ENCODE data around the gene RBM20. TPM values are rescaled to one million over a fixed set of nuclear protein-coding genes. Genes with fewer than 3 reads are reported as not detected.

RBM20 gene
- total and polyA plus RNA-seq, 2 experiments from 2014 or later, result 3.7 to 4.0 TPM

DNA sequence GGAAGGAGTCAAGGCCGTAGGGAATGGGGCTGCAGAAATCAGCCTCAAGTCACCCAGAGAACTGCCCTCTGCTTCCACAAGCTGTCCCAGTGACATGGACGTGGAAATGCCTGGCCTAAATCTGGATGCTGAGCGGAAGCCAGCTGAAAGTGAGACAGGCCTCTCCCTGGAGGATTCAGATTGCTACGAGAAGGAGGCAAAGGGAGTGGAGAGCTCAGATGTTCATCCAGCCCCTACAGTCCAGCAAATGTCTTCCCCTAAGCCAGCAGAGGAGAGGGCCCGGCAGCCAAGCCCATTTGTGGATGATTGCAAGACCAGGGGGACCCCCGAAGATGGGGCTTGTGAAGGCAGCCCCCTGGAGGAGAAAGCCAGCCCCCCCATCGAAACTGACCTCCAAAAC lies 177.4 kb downstream of the RBM20 start:
- no peak overlapping the region for H3K4me3 ChIP-seq
- no peak overlapping the region for H2AFZ ChIP-seq
- no peaks in the 10 kb centered on the region for H3K27me3 ChIP-seq
- 73% methylated on average over 7 of the region's 7 CpGs for WGBS (ENCODE audit: low lambda C conversion rate, missing lambda C conversion rate)
- no peaks in the 10 kb centered on the region for H3K9me2 ChIP-seq (replicated peaks; ENCODE audit: insufficient read depth)
- H4K20me1 ChIP-seq (ENCODE audit: insufficient read depth, poor library complexity, severe bottlenecking), result no peaks in the 10 kb centered on the region
- H3K4me2 ChIP-seq, result peak overlapping the region; percentile 61
- H3K36me3 ChIP-seq (replicated peaks; ENCODE audit: insufficient read depth, low read depth), result no peaks in the 10 kb centered on the region
- H3K79me2 ChIP-seq, result no peaks in the 10 kb centered on the region
- H3K27ac ChIP-seq, result peak overlapping the region; percentile 84
- no peak for DNase-seq (ENCODE audit: low spot score)
- TF ChIP-seq EZH2 (IDR thresholded peaks at IDR 0.05; ENCODE audit: borderline replicate concordance) (no peak), EZH2phosphoT487 (IDR thresholded peaks at IDR 0.05; ENCODE audit: low read depth, severe bottlenecking, unreplicated experiment) (no peak), CTCF (IDR thresholded peaks at IDR 0.05; ENCODE audit: poor library complexity) (no peak)
- H3K9me3 ChIP-seq (ENCODE audit: low read depth), result no peaks in the 10 kb centered on the region
- H3K4me1 ChIP-seq (ENCODE audit: insufficient read depth), result peaks cover 80% of the 10 kb centered on the region

DNA sequence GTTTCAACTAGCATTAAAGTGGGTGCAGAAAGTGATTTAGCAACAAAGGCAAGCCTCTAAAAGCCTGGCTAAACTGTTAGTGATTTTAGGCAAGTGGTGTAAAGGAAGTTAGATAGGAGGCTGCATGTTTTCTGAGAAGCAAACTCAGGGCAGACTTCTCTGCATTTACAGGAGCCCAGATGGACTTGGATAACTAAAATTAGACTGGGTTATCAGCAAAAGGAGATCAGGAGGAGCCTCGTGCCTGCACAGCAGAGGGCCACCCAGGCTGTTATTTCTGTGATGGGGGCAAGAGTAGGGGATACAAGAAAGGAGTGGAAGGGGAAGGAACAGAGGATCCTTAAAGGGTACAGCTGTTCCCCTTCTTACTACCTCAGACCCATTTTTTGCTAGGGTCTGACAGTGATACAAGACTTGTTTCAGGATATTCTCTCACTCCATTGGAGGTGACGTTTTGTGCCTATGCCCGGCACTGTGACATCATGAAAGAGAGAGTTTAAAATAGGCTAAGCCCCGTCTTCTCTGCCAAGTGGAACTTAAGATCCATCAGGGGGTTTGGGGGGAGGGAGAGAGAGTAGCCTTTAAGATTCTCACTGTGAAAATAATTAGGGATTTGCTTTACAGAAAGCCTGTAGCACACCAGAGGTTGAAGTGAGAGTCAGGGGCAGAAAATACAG lies 178.0 kb downstream of the RBM20 start:
- Histone ChIP-seq H3K4me3 (no peak overlapping the region), H3K9me3 (ENCODE audit: low read depth) (no peaks in the 10 kb centered on the region), H2AFZ (no peak overlapping the region), H3K27me3 (no peaks in the 10 kb centered on the region), H3K79me2 (no peaks in the 10 kb centered on the region), H3K4me2 (peak overlapping the region; percentile 61), H3K4me1 (ENCODE audit: insufficient read depth) (peaks cover 81% of the 10 kb centered on the region), H3K36me3 (replicated peaks; ENCODE audit: insufficient read depth, low read depth) (no peaks in the 10 kb centered on the region), H4K20me1 (ENCODE audit: insufficient read depth, poor library complexity, severe bottlenecking) (no peaks in the 10 kb centered on the region), H3K27ac (peak overlapping the region; percentile 84), H3K9me2 (replicated peaks; ENCODE audit: insufficient read depth) (no peaks in the 10 kb centered on the region)
- TF ChIP-seq EZH2 (IDR thresholded peaks at IDR 0.05; ENCODE audit: borderline replicate concordance), result no peak
- TF ChIP-seq CTCF (IDR thresholded peaks at IDR 0.05; ENCODE audit: poor library complexity), result no peak
- no peak for TF ChIP-seq EZH2phosphoT487 (IDR thresholded peaks at IDR 0.05; ENCODE audit: low read depth, severe bottlenecking, unreplicated experiment)
- whole genome bisulfite sequencing (ENCODE audit: low lambda C conversion rate, missing lambda C conversion rate), result 42% methylated on average over 4 of the region's 4 CpGs
- DNase-seq (ENCODE audit: low spot score), result no peak

DNA sequence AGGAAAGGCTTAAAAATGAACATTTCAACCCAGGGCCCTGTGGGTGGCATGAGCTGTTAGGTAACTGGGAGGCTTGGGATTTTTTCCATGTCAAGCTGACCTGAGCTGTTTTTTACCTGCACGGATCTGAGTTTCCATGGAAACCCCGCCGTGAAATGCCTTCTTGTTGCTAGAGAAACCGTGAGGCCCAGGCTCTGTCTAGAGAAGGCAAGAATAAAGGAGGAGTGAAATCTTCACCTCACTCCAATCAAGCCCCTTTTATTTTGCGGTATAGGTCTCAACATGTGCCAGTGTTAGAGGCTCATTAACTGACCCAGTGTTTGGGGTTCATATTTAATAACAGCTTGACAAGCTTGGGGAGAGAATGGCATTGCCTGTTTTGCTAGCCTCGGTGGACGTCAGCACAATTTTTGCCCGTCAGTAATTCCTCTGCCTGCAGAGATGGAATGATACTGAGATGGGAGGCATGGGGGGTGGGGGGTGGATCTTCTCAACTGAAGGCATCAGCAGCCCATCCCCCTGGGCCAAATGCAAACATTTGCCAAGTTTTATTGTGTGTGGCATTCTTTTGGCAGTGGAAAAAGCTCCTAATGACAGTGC lies 178.7 kb downstream of the RBM20 start:
- no peaks in the 10 kb centered on the region for H3K9me2 ChIP-seq (replicated peaks; ENCODE audit: insufficient read depth)
- no peaks in the 10 kb centered on the region for H3K27me3 ChIP-seq
- H3K4me3 ChIP-seq, result no peak overlapping the region
- H3K9me3 ChIP-seq (ENCODE audit: low read depth), result no peaks in the 10 kb centered on the region
- H2AFZ ChIP-seq, result no peak overlapping the region
- H3K27ac ChIP-seq, result peak overlapping the region; percentile 84
- DNase-seq (ENCODE audit: low spot score), result peak; percentile 84
- H3K4me1 ChIP-seq (ENCODE audit: insufficient read depth), result peaks cover 87% of the 10 kb centered on the region
- TF ChIP-seq EZH2phosphoT487 (IDR thresholded peaks at IDR 0.05; ENCODE audit: low read depth, severe bottlenecking, unreplicated experiment) (no peak), EZH2 (IDR thresholded peaks at IDR 0.05; ENCODE audit: borderline replicate concordance) (no peak), CTCF (IDR thresholded peaks at IDR 0.05; ENCODE audit: poor library complexity) (no peak)
- peak overlapping the region; percentile 61 for H3K4me2 ChIP-seq
- H4K20me1 ChIP-seq (ENCODE audit: insufficient read depth, poor library complexity, severe bottlenecking), result no peaks in the 10 kb centered on the region
- H3K79me2 ChIP-seq, result no peaks in the 10 kb centered on the region
- 24% methylated on average over 8 of the region's 8 CpGs for WGBS (ENCODE audit: low lambda C conversion rate, missing lambda C conversion rate)
- H3K36me3 ChIP-seq (replicated peaks; ENCODE audit: insufficient read depth, low read depth), result no peaks in the 10 kb centered on the region

All from hepatocyte (in vitro differentiated cells).